ENCODE results near the gene MYCBP.

GRCh38 chr1:38826262-38826661 lies 46.9 kb downstream of the MYCBP start:
- TF ChIP-seq TCF7L2 (IDR thresholded peaks at IDR 0.05; ENCODE audit: low read depth, low read length) (no peak), CTCF (IDR thresholded peaks at IDR 0.05) (no peak)
